SK-N-SH (cell line): Measurements from ENCODE around the gene LONRF3. TPM values are rescaled to one million over a fixed set of nuclear protein-coding genes. Genes with fewer than 3 reads are reported as not detected.

Experiments used
- CTCF ChIA-PET: fragments of 300-600, 350-600 bp; formaldehyde crosslinking; extraction: SDS; loops from one replicate; lab custom pipeline; 2021; lab: Yijun Ruan, JAX
- POLR2A ChIA-PET: fragments of 350-600 bp; sonication (Branson Sonifier 250); formaldehyde crosslinking; extraction: SDS; loops from one replicate; lab custom pipeline; 2020; ENCODE audit warnings: antibody characterized with exemption, inconsistent platforms; lab: Yijun Ruan, JAX
- DNase-seq: peaks from one replicate; pipeline ENCODE4 v3.0.0; 2012
- H2AFZ ChIP-seq: fragments of 200-600 bp; sonication (generic); 2 replicates; pipeline ENCODE4 v1.8.1; 2016; ENCODE audit warnings: antibody characterized with exemption, mild to moderate bottlenecking, low read depth
- H3F3A ChIP-seq: fragments of 200-600 bp; sonication (generic); replicated peaks from 2 replicates; pipeline ENCODE3; 2016; ENCODE audit warnings: antibody characterized with exemption, mild to moderate bottlenecking; ENCODE audit not compliant: insufficient read depth
- H3K27ac ChIP-seq, 2 experiments: fragments of 200-500 bp in 1 of 2; fragments of 200-600 bp in 1 of 2; sonication (Bioruptor generic) in 1 of 2; sonication (generic), shearing (Covaris generic) in 1 of 2; 2 replicates each; pipeline versions ENCODE4 v1.5.1 to v1.6.1; 2014 to 2016; ENCODE audit warnings: low read depth in 2 of 2, inconsistent platforms in 1 of 2, low read length in 1 of 2, mild to moderate bottlenecking in 1 of 2, mixed read lengths in 1 of 2
- H3K27me3 ChIP-seq: fragments of 200-600 bp; sonication (generic), shearing (Covaris generic); 2 replicates; pipeline ENCODE4 v1.6.1; 2016; ENCODE audit warnings: mixed run types; ENCODE audit not compliant: insufficient read depth
- H3K36me3 ChIP-seq, 2 experiments: fragments of 200-500 bp in 1 of 2; fragments of 200-600 bp in 1 of 2; sonication (Bioruptor generic) in 1 of 2; sonication (generic) in 1 of 2; replicated peaks in 1 of 2; 2 replicates each; pipeline versions ENCODE3 to v1.5.1; 2014 to 2016; ENCODE audit warnings: low read length in 1 of 2, mild to moderate bottlenecking in 1 of 2; ENCODE audit not compliant: insufficient read depth in 2 of 2, control insufficient read depth in 1 of 2
- H3K4me1 ChIP-seq, 2 experiments: fragments of 200-500 bp in 1 of 2; fragments of 200-600 bp in 1 of 2; sonication (Bioruptor generic) in 1 of 2; sonication (generic), shearing (Covaris generic) in 1 of 2; 2 replicates each; pipeline versions ENCODE4 v1.5.1 to v1.6.1; 2014 to 2016; ENCODE audit warnings: low read depth in 1 of 2, low read length in 1 of 2, mixed run types in 1 of 2; ENCODE audit not compliant: insufficient read depth in 2 of 2, control insufficient read depth in 1 of 2
- H3K4me2 ChIP-seq: fragments of 200-600 bp; sonication (generic), shearing (Covaris generic); 2 replicates; pipeline ENCODE4 v1.6.1; 2017; ENCODE audit warnings: mixed run types
- H3K4me3 ChIP-seq, 2 experiments: fragments of 200-500 bp in 1 of 2; fragments of 200-600 bp in 1 of 2; sonication (Bioruptor generic) in 1 of 2; sonication (generic), shearing (Covaris generic) in 1 of 2; 2 replicates each; pipeline versions ENCODE4 v1.5.1 to v1.8.1; 2014 to 2016; ENCODE audit warnings: low read depth in 2 of 2, inconsistent platforms in 1 of 2, low read length in 1 of 2, mild to moderate bottlenecking in 1 of 2, mixed read lengths in 1 of 2, moderate library complexity in 1 of 2
- H3K79me2 ChIP-seq: fragments of 200-600 bp; sonication (generic); 2 replicates; pipeline ENCODE4 v1.8.1; 2017; ENCODE audit warnings: mild to moderate bottlenecking; ENCODE audit not compliant: insufficient read depth
- H3K9ac ChIP-seq: fragments of 200-600 bp; sonication (generic); 2 replicates; pipeline ENCODE4 v1.6.1; 2017; ENCODE audit warnings: mixed run types
- H3K9me2 ChIP-seq: fragments of 200-600 bp; sonication (generic); 2 replicates; pipeline ENCODE4 v1.6.1; 2017; ENCODE audit warnings: mixed run types
- H3K9me3 ChIP-seq: fragments of 200-600 bp; sonication (generic); 2 replicates; pipeline ENCODE4 v1.6.1; 2017; ENCODE audit warnings: mixed run types, mild to moderate bottlenecking, moderate library complexity
- H4K20me1 ChIP-seq: fragments of 200-600 bp; sonication (generic); 2 replicates; pipeline ENCODE4 v1.6.1; 2017; ENCODE audit warnings: mild to moderate bottlenecking, mixed run types; ENCODE audit not compliant: insufficient read depth
- ELF1 ChIP-seq: IDR thresholded peaks from 2 replicates; pipeline ENCODE4 v1.4.0; 2012
- FOXJ3 ChIP-seq: sonication (generic); formaldehyde crosslinking; IDR thresholded peaks from 2 replicates; pipeline ENCODE4 v1.5.1; 2020; ENCODE audit warnings: mild to moderate bottlenecking, missing genetic modification reagents
- GABPA ChIP-seq: IDR thresholded peaks from 2 replicates; pipeline ENCODE4 v1.4.0; 2012; ENCODE audit warnings: low read depth, mild to moderate bottlenecking
- JUND ChIP-seq: IDR thresholded peaks from 2 replicates; pipeline ENCODE4 v1.4.0; 2012
- MXI1 ChIP-seq: IDR thresholded peaks from 2 replicates; pipeline ENCODE4 v1.6.1; 2012; ENCODE audit warnings: mild to moderate bottlenecking, low read depth, low read length, improper control_type of control experiment
- RAD21 ChIP-seq: IDR thresholded peaks from 2 replicates; pipeline ENCODE4 v1.6.1; 2012; ENCODE audit warnings: mild to moderate bottlenecking, low read length
- TCF12 ChIP-seq: IDR thresholded peaks from 2 replicates; pipeline ENCODE4 v1.4.0; 2012
- WGBS: methylation state at CpG from one replicate; pipeline ENCODE4 v1.1.6; 2017; ENCODE audit warnings: low lambda C conversion rate; 5-methylcytosine and 5-hydroxymethylcytosine counted together
- polyA plus RNA-seq, 3 experiments: library from polyadenylated mRNA; depleted of rRNA; stranded (reverse); fragments of >200 nt; gene quantifications; 2 replicates each; pipeline ENCODE4 v1.2.3, GENCODE V29; 2012
- TF ChIP-seq, protein P1 (sequence below): IDR thresholded peaks from 2 replicates; pipeline ENCODE4 v1.4.0; 2012; ENCODE audit warnings: low read depth
- TF ChIP-seq, protein P2 (sequence below): fragments of 150-350 bp; IDR thresholded peaks from 2 replicates; pipeline ENCODE4 v1.6.1; 2017; ENCODE audit warnings: antibody characterized with exemption, low read length, low read depth, borderline replicate concordance
- TF ChIP-seq, protein P3 (sequence below): fragments of 200-600 bp; sonication (generic); IDR thresholded peaks from 2 replicates; pipeline ENCODE4 v1.6.1; 2017; ENCODE audit warnings: antibody characterized with exemption, mild to moderate bottlenecking, moderate library complexity
- TF ChIP-seq, protein P4 (sequence below): IDR thresholded peaks from 2 replicates; pipeline ENCODE4; 2012
- TF ChIP-seq, protein P5 (sequence below): IDR thresholded peaks from 2 replicates; pipeline ENCODE4 v1.6.1; 2012; ENCODE audit warnings: mild to moderate bottlenecking, low read depth, low read length, moderate library complexity
- TF ChIP-seq, protein P6 (sequence below): IDR thresholded peaks from 2 replicates; pipeline ENCODE4 v1.4.0; 2012; ENCODE audit warnings: low read depth, borderline replicate concordance

The LONRF3 gene
- polyA plus RNA-seq, 1 of the 3 experiments (the other 2 are of a cell fraction) = 0.07 TPM

DNA sequence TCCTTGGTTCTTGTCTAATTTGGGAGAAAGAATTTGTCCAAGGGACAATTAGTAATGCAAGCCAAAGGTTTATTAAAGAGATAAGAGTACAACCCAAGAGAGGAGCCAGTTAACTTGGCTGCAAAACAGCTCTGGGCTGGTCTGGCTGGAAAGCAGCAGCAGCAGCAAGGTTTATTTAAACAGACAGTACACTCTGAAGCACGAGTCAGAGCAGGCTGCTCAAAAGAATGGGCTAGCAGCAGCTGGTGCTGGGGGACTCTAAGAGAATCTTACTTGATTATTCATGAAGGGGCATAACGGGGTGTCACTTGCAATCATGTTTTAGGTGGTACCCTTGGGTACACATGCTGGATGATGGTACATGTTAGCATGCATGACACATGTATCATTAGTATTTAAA lies 81.3 kb downstream of the LONRF3 start:
- no peak for TF ChIP-seq MXI1
- TF ChIP-seq GABPA = no peak
- TF ChIP-seq, protein P1, sequence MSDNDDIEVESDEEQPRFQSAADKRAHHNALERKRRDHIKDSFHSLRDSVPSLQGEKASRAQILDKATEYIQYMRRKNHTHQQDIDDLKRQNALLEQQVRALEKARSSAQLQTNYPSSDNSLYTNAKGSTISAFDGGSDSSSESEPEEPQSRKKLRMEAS = no peak
- Histone ChIP-seq H3K9me2 (no peaks in the 10 kb centered on the region), H3K4me3 (no peak overlapping the region), H3K27ac (no peak overlapping the region), H3K9ac (no peak overlapping the region), H3K79me2 (no peaks in the 10 kb centered on the region), H3K4me2 (no peak overlapping the region), H3K27me3 (no peaks in the 10 kb centered on the region), H3K4me1 (no peaks in the 10 kb centered on the region), H3K9me3 (no peaks in the 10 kb centered on the region), H3F3A (no peaks in the 10 kb centered on the region), H4K20me1 (no peaks in the 10 kb centered on the region), H3K36me3 (no peaks in the 10 kb centered on the region), H2AFZ (no peak overlapping the region)
- CTCF ChIA-PET = interaction anchor here (1.1 kb wide), 1 partner anchor 10 kb away, joined by 3 read pairs; no protein-coding TSS in a partner anchor
- WGBS = 18% methylated on average over 2 of the region's 2 CpGs
- no peak for DNase-seq
- POLR2A ChIA-PET = no interaction called here

DNA sequence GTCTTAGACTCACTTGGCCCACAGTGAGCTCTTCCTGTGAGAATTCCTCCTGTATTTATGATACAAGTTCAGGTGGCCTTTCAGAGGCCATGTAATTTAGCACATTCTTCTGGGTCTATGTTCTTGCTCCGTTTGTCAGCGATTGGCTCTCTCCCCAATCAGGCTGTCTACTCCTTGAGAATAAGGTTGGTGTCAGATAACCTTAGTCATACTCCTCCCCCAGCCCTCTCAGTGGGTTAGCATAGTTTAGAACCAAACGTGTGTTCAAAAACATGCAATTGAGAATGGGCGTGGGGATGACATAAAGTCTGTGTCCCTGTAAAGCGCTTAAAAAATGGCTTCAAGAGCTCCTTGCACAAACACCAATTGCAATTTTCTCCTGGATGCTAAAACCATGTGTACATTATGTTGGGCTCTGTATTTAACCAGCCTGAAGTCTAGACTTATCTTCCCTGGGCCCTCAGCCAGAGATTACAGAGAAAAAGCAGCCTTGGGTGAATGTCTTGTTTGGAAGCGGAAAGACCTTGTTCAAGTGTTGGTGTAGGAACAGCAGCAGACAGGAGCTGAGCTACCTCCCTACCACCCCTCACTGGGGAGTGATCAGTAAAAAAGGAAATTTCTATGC lies 88.4 kb downstream of the LONRF3 start:
- no peaks in the 10 kb centered on the region for H4K20me1 ChIP-seq
- WGBS = 17% methylated on average over 6 of the region's 6 CpGs
- H3K27ac ChIP-seq = no peak overlapping the region
- H3K27me3 ChIP-seq = no peaks in the 10 kb centered on the region
- H3K4me2 ChIP-seq = no peak overlapping the region
- no peaks in the 10 kb centered on the region for H3K4me1 ChIP-seq
- no peaks in the 10 kb centered on the region for H3K9me3 ChIP-seq
- H3K79me2 ChIP-seq = no peaks in the 10 kb centered on the region
- no peak for DNase-seq
- H3F3A ChIP-seq = no peaks in the 10 kb centered on the region
- CTCF ChIA-PET = no interaction called here
- H3K9ac ChIP-seq = no peak overlapping the region
- POLR2A ChIA-PET = no interaction called here
- H3K9me2 ChIP-seq = no peaks in the 10 kb centered on the region
- H2AFZ ChIP-seq = no peak overlapping the region
- 0 out of 2 replicates have a peak, but pooled peaks have one; percentile 30 for TF ChIP-seq TCF12
- no peak for TF ChIP-seq JUND
- TF ChIP-seq, protein P2, sequence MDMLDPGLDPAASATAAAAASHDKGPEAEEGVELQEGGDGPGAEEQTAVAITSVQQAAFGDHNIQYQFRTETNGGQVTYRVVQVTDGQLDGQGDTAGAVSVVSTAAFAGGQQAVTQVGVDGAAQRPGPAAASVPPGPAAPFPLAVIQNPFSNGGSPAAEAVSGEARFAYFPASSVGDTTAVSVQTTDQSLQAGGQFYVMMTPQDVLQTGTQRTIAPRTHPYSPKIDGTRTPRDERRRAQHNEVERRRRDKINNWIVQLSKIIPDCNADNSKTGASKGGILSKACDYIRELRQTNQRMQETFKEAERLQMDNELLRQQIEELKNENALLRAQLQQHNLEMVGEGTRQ = no peak
- TF ChIP-seq, protein P3, sequence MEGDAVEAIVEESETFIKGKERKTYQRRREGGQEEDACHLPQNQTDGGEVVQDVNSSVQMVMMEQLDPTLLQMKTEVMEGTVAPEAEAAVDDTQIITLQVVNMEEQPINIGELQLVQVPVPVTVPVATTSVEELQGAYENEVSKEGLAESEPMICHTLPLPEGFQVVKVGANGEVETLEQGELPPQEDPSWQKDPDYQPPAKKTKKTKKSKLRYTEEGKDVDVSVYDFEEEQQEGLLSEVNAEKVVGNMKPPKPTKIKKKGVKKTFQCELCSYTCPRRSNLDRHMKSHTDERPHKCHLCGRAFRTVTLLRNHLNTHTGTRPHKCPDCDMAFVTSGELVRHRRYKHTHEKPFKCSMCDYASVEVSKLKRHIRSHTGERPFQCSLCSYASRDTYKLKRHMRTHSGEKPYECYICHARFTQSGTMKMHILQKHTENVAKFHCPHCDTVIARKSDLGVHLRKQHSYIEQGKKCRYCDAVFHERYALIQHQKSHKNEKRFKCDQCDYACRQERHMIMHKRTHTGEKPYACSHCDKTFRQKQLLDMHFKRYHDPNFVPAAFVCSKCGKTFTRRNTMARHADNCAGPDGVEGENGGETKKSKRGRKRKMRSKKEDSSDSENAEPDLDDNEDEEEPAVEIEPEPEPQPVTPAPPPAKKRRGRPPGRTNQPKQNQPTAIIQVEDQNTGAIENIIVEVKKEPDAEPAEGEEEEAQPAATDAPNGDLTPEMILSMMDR = no peak
- TF ChIP-seq, protein P4, sequence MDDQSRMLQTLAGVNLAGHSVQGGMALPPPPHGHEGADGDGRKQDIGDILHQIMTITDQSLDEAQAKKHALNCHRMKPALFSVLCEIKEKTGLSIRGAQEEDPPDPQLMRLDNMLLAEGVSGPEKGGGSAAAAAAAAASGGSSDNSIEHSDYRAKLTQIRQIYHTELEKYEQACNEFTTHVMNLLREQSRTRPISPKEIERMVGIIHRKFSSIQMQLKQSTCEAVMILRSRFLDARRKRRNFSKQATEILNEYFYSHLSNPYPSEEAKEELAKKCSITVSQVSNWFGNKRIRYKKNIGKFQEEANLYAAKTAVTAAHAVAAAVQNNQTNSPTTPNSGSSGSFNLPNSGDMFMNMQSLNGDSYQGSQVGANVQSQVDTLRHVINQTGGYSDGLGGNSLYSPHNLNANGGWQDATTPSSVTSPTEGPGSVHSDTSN = peak; percentile 2; the same call in 1 of the 2 replicates
- TF ChIP-seq, protein P1 = no peak
- TF ChIP-seq, protein P5, sequence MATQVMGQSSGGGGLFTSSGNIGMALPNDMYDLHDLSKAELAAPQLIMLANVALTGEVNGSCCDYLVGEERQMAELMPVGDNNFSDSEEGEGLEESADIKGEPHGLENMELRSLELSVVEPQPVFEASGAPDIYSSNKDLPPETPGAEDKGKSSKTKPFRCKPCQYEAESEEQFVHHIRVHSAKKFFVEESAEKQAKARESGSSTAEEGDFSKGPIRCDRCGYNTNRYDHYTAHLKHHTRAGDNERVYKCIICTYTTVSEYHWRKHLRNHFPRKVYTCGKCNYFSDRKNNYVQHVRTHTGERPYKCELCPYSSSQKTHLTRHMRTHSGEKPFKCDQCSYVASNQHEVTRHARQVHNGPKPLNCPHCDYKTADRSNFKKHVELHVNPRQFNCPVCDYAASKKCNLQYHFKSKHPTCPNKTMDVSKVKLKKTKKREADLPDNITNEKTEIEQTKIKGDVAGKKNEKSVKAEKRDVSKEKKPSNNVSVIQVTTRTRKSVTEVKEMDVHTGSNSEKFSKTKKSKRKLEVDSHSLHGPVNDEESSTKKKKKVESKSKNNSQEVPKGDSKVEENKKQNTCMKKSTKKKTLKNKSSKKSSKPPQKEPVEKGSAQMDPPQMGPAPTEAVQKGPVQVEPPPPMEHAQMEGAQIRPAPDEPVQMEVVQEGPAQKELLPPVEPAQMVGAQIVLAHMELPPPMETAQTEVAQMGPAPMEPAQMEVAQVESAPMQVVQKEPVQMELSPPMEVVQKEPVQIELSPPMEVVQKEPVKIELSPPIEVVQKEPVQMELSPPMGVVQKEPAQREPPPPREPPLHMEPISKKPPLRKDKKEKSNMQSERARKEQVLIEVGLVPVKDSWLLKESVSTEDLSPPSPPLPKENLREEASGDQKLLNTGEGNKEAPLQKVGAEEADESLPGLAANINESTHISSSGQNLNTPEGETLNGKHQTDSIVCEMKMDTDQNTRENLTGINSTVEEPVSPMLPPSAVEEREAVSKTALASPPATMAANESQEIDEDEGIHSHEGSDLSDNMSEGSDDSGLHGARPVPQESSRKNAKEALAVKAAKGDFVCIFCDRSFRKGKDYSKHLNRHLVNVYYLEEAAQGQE = no peak
- TF ChIP-seq, protein P6, sequence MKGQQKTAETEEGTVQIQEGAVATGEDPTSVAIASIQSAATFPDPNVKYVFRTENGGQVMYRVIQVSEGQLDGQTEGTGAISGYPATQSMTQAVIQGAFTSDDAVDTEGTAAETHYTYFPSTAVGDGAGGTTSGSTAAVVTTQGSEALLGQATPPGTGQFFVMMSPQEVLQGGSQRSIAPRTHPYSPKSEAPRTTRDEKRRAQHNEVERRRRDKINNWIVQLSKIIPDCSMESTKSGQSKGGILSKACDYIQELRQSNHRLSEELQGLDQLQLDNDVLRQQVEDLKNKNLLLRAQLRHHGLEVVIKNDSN = no peak
- TF ChIP-seq FOXJ3 (CRISPR knock-in tag) = no peak
- TF ChIP-seq ELF1 = no peak
- TF ChIP-seq RAD21 = no peak
- H3K4me3 ChIP-seq = no peak overlapping the region
- H3K36me3 ChIP-seq = no peaks in the 10 kb centered on the region
